ENCODE measurements around the gene SEC31A.

DNA sequence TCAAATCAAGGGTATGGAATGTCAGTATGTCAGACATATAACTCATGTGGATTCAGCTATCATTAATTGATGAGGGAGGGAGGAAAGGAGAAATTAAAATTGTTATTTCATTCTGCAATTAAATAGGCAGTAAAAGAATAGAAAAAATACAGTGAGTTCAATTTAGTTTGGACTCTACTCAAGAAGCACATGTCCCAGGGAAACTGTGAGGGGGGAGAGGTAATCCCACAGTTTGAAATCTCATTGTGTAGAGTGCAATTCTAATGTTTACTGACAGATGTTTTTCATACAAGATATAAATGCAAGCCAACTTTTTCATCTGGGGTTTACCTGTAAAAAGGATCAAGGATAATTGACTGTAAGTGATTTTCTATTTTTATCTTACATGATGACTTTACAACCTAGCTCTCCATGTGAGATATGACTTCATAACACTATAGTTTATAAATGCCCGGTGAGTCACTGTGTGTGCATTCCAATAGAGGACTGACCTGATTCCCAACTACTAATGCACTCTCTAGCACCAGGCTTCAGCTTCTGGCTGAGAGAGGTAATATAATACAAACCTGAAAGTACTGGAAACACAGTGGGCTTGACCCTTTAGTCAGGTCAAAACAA is 57.1 kb downstream of the SEC31A start:
- TF ChIP-seq CTCF (IDR thresholded peaks at IDR 0.05) (no peak), POLR2A (IDR thresholded peaks at IDR 0.05) (no peak)

Data from breast epithelium (tissue), 3 donors.